OCI-LY1 (cell line): ENCODE data around the gene TCL1B.

ENCODE experiments used
- EZH2 ChIP-seq: fragments of 200-600 bp; sonication (generic), shearing (Covaris generic); IDR thresholded peaks from 2 replicates; pipeline ENCODE4 v1.8.0; 2017; ENCODE audit warnings: borderline replicate concordance, mixed run types, mild to moderate bottlenecking, antibody characterized with exemption, low read length, moderate library complexity, mixed read lengths
- TF ChIP-seq, protein P1 (sequence below): fragments of 200-600 bp; sonication (generic), shearing (Covaris generic); IDR thresholded peaks from 2 replicates; pipeline ENCODE4 v1.5.1; 2017; ENCODE audit warnings: mild to moderate bottlenecking, antibody characterized with exemption, low read length, moderate library complexity, mixed read lengths

DNA sequence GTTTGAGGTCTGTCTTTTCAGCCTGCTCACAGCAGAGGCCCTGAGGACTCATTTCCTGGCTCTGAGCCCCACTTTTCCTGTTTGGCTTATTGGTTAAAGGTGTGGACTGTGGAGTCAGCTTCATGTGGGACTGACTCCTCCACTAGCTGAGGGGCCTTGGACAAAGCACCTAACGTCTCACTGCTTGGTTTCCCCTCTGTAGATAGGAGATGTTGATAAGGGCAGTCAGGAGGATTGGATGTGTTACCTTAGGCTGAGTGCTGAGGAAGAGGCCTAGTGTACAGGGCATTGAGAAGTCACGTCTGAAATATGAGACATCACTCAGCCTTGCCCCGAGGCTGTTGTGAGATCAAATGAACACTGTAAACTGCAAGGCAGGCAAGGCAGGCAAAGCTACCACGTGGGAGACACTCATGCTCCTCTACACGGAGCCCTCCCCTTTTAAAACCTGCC lies 54.8 kb downstream of the TCL1B start:
- TF ChIP-seq, protein P1, sequence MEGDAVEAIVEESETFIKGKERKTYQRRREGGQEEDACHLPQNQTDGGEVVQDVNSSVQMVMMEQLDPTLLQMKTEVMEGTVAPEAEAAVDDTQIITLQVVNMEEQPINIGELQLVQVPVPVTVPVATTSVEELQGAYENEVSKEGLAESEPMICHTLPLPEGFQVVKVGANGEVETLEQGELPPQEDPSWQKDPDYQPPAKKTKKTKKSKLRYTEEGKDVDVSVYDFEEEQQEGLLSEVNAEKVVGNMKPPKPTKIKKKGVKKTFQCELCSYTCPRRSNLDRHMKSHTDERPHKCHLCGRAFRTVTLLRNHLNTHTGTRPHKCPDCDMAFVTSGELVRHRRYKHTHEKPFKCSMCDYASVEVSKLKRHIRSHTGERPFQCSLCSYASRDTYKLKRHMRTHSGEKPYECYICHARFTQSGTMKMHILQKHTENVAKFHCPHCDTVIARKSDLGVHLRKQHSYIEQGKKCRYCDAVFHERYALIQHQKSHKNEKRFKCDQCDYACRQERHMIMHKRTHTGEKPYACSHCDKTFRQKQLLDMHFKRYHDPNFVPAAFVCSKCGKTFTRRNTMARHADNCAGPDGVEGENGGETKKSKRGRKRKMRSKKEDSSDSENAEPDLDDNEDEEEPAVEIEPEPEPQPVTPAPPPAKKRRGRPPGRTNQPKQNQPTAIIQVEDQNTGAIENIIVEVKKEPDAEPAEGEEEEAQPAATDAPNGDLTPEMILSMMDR = no peak
- TF ChIP-seq EZH2 = no peak
